HCT116 (cell line): ENCODE results near the gene IL20RB. TPM values are rescaled to one million over a fixed set of nuclear protein-coding genes. Genes with fewer than 3 reads are reported as not detected.
"Not testable (repeated sequence)": the region's sequence is repeated elsewhere in the genome, so short reads cannot be mapped to it uniquely, and the experiment has no call there.

Experiments
- ATAC-seq: fragments of 200-7000 bp; cut with Tn5 transposase; 2 replicates; pipeline ENCODE4 v1.9.1; 2020; ENCODE audit warnings: mild to moderate bottlenecking, moderate library complexity
- BruUV-seq: library from RNA; stranded (reverse); fragments of 400-500 nt; replicated peaks from 2 replicates; lab custom pipeline; 2021; lab: Mats Ljungman, UMichigan
- CTCF ChIA-PET: fragments of 300-600 bp; sonication (Branson Sonifier 250); formaldehyde crosslinking; loops from one replicate; lab custom pipeline; 2021; ENCODE audit warnings: antibody characterized with exemption; lab: Charles Lee
- POLR2A ChIA-PET: fragments of 300-600, 350-600 bp; sonication (Branson Sonifier 250); formaldehyde crosslinking; loops from one replicate; lab custom pipeline; 2021; ENCODE audit warnings: antibody characterized with exemption; lab: Charles Lee
- RAD21 ChIA-PET, 2 experiments: fragments of 300-600 bp; sonication (Branson Sonifier 250); formaldehyde crosslinking; loops; one replicate each; lab custom pipeline; 2023; ENCODE audit warnings: low total read pairs in 2 of 2; ENCODE audit not compliant: uncharacterized antibody in 2 of 2, unreplicated experiment in 2 of 2, low non-redundant PET in 1 of 2; lab: Charles Lee
- DNase-seq: peaks from one replicate; pipeline ENCODE4 v3.0.0-alpha.2; 2010; ENCODE audit warnings: low read depth, low spot score
- H2AFZ ChIP-seq: fragments of 200-600 bp; shearing (Covaris generic), sonication (generic); 2 replicates; pipeline ENCODE4 v1.6.1; 2017; ENCODE audit warnings: low read depth, mixed run types, mixed read lengths, antibody characterized with exemption, low read length; ENCODE audit not compliant: poor library complexity, severe bottlenecking
- H3K27ac ChIP-seq: 2 replicates; pipeline ENCODE4 v1.5.1; 2012; ENCODE audit warnings: low read depth, low read length
- H3K27me3 ChIP-seq: fragments of 200-600 bp; sonication (generic); 2 replicates; pipeline ENCODE4 v1.6.1; 2016; ENCODE audit warnings: mixed run types, low read length, mixed read lengths; ENCODE audit not compliant: insufficient read depth
- H3K36me3 ChIP-seq, 2 experiments: fragments of 200-500 bp in 1 of 2; fragments of 200-600 bp in 1 of 2; sonication (Bioruptor generic) in 1 of 2; sonication (generic) in 1 of 2; 2 replicates each; pipeline versions ENCODE4 v1.5.1 to v1.6.1; 2014 to 2016; ENCODE audit warnings: low read length in 2 of 2, inconsistent platforms in 1 of 2, mixed read lengths in 1 of 2, mixed run types in 1 of 2; ENCODE audit not compliant: insufficient read depth in 2 of 2, control insufficient read depth in 1 of 2
- H3K4me1 ChIP-seq, 2 experiments: fragments of 200-600 bp in 1 of 2; sonication (generic) in 1 of 2; 2 replicates each; pipeline versions ENCODE4 v1.5.1 to v1.6.1; 2012 to 2017; ENCODE audit warnings: low read length in 2 of 2, inconsistent platforms in 1 of 2, mild to moderate bottlenecking in 1 of 2, mixed read lengths in 1 of 2, mixed run types in 1 of 2, moderate library complexity in 1 of 2; ENCODE audit not compliant: insufficient read depth in 2 of 2, control insufficient read depth in 1 of 2
- H3K4me2 ChIP-seq: fragments of 200-600 bp; sonication (generic); 2 replicates; pipeline ENCODE4 v1.6.1; 2017; ENCODE audit warnings: mixed run types, low read length, mixed read lengths
- H3K4me3 ChIP-seq, 2 experiments: fragments of 200-600 bp in 1 of 2; sonication (generic) in 1 of 2; replicated peaks in 1 of 2; 2 replicates each; pipeline ENCODE4 v1.5.1; 2011 to 2016; ENCODE audit warnings: low read length in 2 of 2, control low read depth in 1 of 2, low read depth in 1 of 2, mild to moderate bottlenecking in 1 of 2, mixed read lengths in 1 of 2, mixed run types in 1 of 2
- H3K79me2 ChIP-seq: fragments of 200-600 bp; sonication (generic); 2 replicates; pipeline ENCODE4 v1.6.1; 2017; ENCODE audit warnings: mild to moderate bottlenecking, mixed run types, low read length, moderate library complexity, mixed read lengths; ENCODE audit not compliant: insufficient read depth
- H3K9ac ChIP-seq: fragments of 200-600 bp; sonication (generic); 2 replicates; pipeline ENCODE4 v1.6.1; 2016; ENCODE audit warnings: low read length, mixed read lengths
- H3K9me2 ChIP-seq: fragments of 200-600 bp; sonication (generic), shearing (Covaris generic); 2 replicates; pipeline ENCODE4 v1.6.1; 2017; ENCODE audit warnings: mixed run types, mild to moderate bottlenecking, moderate library complexity; ENCODE audit not compliant: insufficient read depth
- H3K9me3 ChIP-seq, 2 experiments: fragments of 200-500 bp in 1 of 2; fragments of 200-600 bp in 1 of 2; sonication (Bioruptor generic) in 1 of 2; sonication (generic) in 1 of 2; 2 replicates each; pipeline ENCODE4 v1.6.1; 2014 to 2017; ENCODE audit warnings: low read length in 2 of 2, mixed read lengths in 2 of 2, inconsistent platforms in 1 of 2, low read depth in 1 of 2, mild to moderate bottlenecking in 1 of 2, mixed run types in 1 of 2, moderate library complexity in 1 of 2; ENCODE audit not compliant: control insufficient read depth in 1 of 2, insufficient read depth in 1 of 2
- H4K20me1 ChIP-seq: fragments of 200-600 bp; sonication (generic), shearing (Covaris generic); 2 replicates; pipeline ENCODE4 v1.6.1; 2017; ENCODE audit warnings: mixed run types, mild to moderate bottlenecking, moderate library complexity; ENCODE audit not compliant: insufficient read depth
- JUND ChIP-seq: IDR thresholded peaks from 2 replicates; pipeline ENCODE4 v1.6.1; 2012
- POLR2A ChIP-seq: IDR thresholded peaks from 2 replicates; pipeline ENCODE4 v1.7.0; 2011; ENCODE audit warnings: borderline replicate concordance; ENCODE audit not compliant: insufficient read depth, insufficient read length; ENCODE audit errors: extremely low read depth
- RAD21 ChIP-seq: IDR thresholded peaks from 2 replicates; pipeline ENCODE4 v1.6.1; 2012; ENCODE audit warnings: low read depth, mild to moderate bottlenecking
- SP1 ChIP-seq: IDR thresholded peaks from 2 replicates; pipeline ENCODE4 v1.6.1; 2012; ENCODE audit warnings: low read depth
- TCF7L2 ChIP-seq: IDR thresholded peaks from 2 replicates; pipeline ENCODE4 v1.7.0; 2011; ENCODE audit warnings: borderline replicate concordance, inconsistent platforms; ENCODE audit not compliant: insufficient read depth, insufficient read length; ENCODE audit errors: extremely low read depth
- YY1 ChIP-seq: IDR thresholded peaks from 2 replicates; pipeline ENCODE4 v1.6.1; 2011; ENCODE audit warnings: low read length, low read depth, moderate library complexity, mild to moderate bottlenecking; ENCODE audit not compliant: insufficient replicate concordance; ENCODE audit errors: extremely low read depth
- intact Hi-C: fragments of 100-400 bp; cut with micrococcal nuclease; formaldehyde crosslinking; loops from 2 replicates; pipeline ENCODE4 v1.10.0; 2022
- total RNA-seq: library from RNA; stranded (reverse); gene quantifications from one replicate; pipeline ENCODE4 v1.2.1, GENCODE V29; 2021; ENCODE audit not compliant: unreplicated experiment
- TF ChIP-seq, protein P1 (sequence below): IDR thresholded peaks from 2 replicates; pipeline ENCODE4 v1.6.1; 2012
- TF ChIP-seq, protein P2 (sequence below), 3 experiments: fragments of 200-600 bp in 1 of 3; sonication (generic) in 1 of 3; IDR thresholded peaks in 2 of 3; conservative IDR thresholded peaks in 1 of 3; 2 replicates each; pipeline ENCODE4 v1.5.1; 2012 to 2017; ENCODE audit warnings: low read depth in 2 of 3, low read length in 2 of 3, antibody characterized with exemption in 1 of 3, borderline replicate concordance in 1 of 3, control low read depth in 1 of 3, mild to moderate bottlenecking in 1 of 3, mixed read lengths in 1 of 3, mixed run types in 1 of 3, moderate library complexity in 1 of 3; ENCODE audit not compliant: insufficient read depth in 1 of 3

The IL20RB gene
- total RNA-seq, 1 experiment from 2014 or later: 6.1 TPM

DNA sequence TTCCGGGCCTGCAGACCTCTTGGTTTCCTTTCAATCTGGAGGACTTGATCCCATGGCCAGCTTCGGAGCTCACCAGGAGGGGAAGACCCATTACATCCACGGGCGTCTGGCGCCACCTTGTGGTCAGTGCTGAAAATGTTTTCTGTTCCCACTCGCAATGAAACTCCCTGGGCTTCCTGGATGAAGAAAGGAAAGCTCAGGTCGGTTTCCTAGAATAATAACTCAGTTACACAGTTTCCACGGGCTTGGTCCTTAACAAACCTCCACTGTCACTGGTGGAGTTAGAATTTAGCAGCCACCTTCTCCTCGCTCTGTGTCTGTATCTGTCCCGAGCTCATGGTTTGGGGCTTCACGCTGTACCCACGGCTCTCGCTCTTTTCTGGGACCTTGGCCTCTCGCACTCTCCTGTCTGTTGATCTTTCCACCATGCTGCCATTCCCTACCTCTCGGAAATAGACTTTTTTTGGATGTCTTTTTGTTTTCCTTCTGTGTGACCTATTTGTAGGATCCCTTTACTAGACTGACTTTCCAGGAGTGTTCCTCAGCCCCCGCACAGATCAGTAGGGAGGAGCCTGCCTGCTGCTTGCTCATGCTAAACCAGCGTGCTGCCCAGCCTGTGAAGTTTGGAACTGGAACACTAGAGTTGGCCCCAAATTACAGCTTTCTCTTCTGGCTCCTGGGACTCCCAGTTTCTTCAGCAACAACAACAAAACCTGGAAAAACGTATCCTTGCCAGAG, 56.3 kb downstream of the IL20RB start:
- peaks cover 0 to 6% of the 10 kb centered on the region in 2 experiments; a peak in 1 of 4 replicates for H3K4me1 ChIP-seq
- no peaks in the 10 kb centered on the region for H3K79me2 ChIP-seq
- no TSS peak for BruUV-seq
- RAD21 ChIA-PET: interaction anchor here (0.6 to 1.3 kb wide), 13 partner anchors 63 to 939 kb away, joined by 3 to 11 read pairs (median 4); partner anchors contain the start of genes STAG1 (in 2 of the 2) and NCK1 (in 1 of the 2)
- POLR2A ChIA-PET: interaction anchor here (0.9 to 2.2 kb wide), 2 partner anchors 262 to 428 kb away, joined by 3 to 13 read pairs; partner anchors contain the start of gene STAG1
- no peak overlapping the region for H3K27ac ChIP-seq
- TF ChIP-seq TCF7L2: no peak
- no peak for TF ChIP-seq SP1
- TF ChIP-seq YY1: no peak
- TF ChIP-seq, protein P1, sequence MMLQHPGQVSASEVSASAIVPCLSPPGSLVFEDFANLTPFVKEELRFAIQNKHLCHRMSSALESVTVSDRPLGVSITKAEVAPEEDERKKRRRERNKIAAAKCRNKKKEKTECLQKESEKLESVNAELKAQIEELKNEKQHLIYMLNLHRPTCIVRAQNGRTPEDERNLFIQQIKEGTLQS: no peak
- TF ChIP-seq RAD21: peak; percentile 99
- no peak for TF ChIP-seq POLR2A
- TF ChIP-seq, protein P2, sequence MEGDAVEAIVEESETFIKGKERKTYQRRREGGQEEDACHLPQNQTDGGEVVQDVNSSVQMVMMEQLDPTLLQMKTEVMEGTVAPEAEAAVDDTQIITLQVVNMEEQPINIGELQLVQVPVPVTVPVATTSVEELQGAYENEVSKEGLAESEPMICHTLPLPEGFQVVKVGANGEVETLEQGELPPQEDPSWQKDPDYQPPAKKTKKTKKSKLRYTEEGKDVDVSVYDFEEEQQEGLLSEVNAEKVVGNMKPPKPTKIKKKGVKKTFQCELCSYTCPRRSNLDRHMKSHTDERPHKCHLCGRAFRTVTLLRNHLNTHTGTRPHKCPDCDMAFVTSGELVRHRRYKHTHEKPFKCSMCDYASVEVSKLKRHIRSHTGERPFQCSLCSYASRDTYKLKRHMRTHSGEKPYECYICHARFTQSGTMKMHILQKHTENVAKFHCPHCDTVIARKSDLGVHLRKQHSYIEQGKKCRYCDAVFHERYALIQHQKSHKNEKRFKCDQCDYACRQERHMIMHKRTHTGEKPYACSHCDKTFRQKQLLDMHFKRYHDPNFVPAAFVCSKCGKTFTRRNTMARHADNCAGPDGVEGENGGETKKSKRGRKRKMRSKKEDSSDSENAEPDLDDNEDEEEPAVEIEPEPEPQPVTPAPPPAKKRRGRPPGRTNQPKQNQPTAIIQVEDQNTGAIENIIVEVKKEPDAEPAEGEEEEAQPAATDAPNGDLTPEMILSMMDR (IDR thresholded peaks at IDR 0.05 in 2 of 3, conservative IDR thresholded peaks at IDR 0.05 in 1 of 3; ENCODE audit: borderline replicate concordance in 1 of 3, insufficient read depth in 1 of 3, low read depth in 2 of 3, low read length in 2 of 3): peak; percentile 72 to 90 (median 87)
- no peak for TF ChIP-seq JUND
- H3K9ac ChIP-seq: no peak overlapping the region
- H3K4me3 ChIP-seq: no peak overlapping the region
- ATAC-seq (peak; percentile 93), DNase-seq (peak; percentile 63)
- CTCF ChIA-PET: interaction anchor here (0.6 to 3.5 kb wide), 31 partner anchors 9 to 943 kb away, joined by 3 to 73 read pairs (median 4); partner anchors contain the start of genes IL20RB, NCK1 and STAG1
- H3K27me3 ChIP-seq: no peaks in the 10 kb centered on the region
- no peaks in the 10 kb centered on the region for H3K9me2 ChIP-seq
- peak overlapping the region; percentile 3 for H2AFZ ChIP-seq
- no peaks in the 10 kb centered on the region for H3K36me3 ChIP-seq
- H4K20me1 ChIP-seq: no peaks in the 10 kb centered on the region
- intact Hi-C loops: loop anchor here (1.0 to 5.0 kb wide), 7 partner anchors 65 to 939 kb away; partner anchors contain the start of gene STAG1
- peak overlapping the region; percentile 32 for H3K4me2 ChIP-seq
- no peaks in the 10 kb centered on the region for H3K9me3 ChIP-seq

DNA sequence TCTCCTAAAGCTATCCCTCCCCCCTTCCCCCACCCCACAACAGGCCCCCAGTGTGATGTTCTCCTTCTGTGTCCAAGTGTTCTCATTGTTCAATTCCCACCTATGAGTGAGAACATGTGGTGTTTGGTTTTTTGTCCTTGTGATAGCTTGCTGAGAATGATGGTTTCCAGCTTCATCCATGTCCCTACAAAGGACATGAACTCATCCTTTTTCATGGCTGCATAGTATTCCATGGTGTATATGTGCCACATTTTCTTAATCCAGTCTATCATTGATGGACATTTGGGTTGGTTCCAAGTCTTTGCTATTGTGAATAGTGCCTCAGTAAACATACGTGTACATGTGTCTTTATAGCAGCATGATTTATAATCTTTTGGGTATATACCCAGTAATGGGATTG, 59.5 kb downstream of the IL20RB start:
- H3K4me3 ChIP-seq, H2AFZ ChIP-seq, intact Hi-C loops, H3K9me3 ChIP-seq, H3K9me2 ChIP-seq, DNase-seq, CTCF ChIA-PET, H3K27ac ChIP-seq, BruUV-seq, H3K9ac ChIP-seq, H3K27me3 ChIP-seq, H4K20me1 ChIP-seq, H3K4me2 ChIP-seq, RAD21 ChIA-PET, H3K79me2 ChIP-seq, H3K36me3 ChIP-seq, H3K4me1 ChIP-seq, ATAC-seq: not testable (repeated sequence)
- POLR2A ChIA-PET: interaction anchor here (0.7 kb wide), 1 partner anchor 1541 kb away, joined by 4 read pairs; no protein-coding TSS in a partner anchor
